IMR-90 (cell line): Measurements from ENCODE around the gene CEACAM6. TPM values are rescaled to one million over a fixed set of nuclear protein-coding genes. Genes with fewer than 3 reads are reported as not detected.

Source experiments
- ATAC-seq: fragments of 200-7000 bp; cut with Tn5 transposase; 2 replicates; pipeline ENCODE4 v1.9.1; 2020; ENCODE audit warnings: low read depth, mild to moderate bottlenecking, moderate library complexity
- BruUV-seq: library from RNA; stranded (reverse); fragments of 400-500 nt; replicated peaks from 2 replicates; lab custom pipeline; 2021; lab: Mats Ljungman, UMichigan
- CTCF ChIA-PET: fragments of 300-600 bp; formaldehyde crosslinking; extraction: SDS; loops from one replicate; lab custom pipeline; 2021; ENCODE audit warnings: antibody characterized with exemption; lab: Yijun Ruan, JAX
- POLR2A ChIA-PET: fragments of 300-600 bp; sonication (Branson Sonifier 250); formaldehyde crosslinking; loops from one replicate; lab custom pipeline; 2022; ENCODE audit warnings: antibody characterized with exemption; ENCODE audit not compliant: unreplicated experiment; lab: Charles Lee
- DNase-seq: peaks from one replicate; pipeline ENCODE4 v3.0.0; 2013
- H2AFZ ChIP-seq: replicated peaks from 2 replicates; pipeline ENCODE3; 2013; ENCODE audit warnings: low read length, mild to moderate bottlenecking; ENCODE audit not compliant: poor library complexity
- H2AK5ac ChIP-seq: 2 replicates; pipeline ENCODE4 v1.6.1; 2013; ENCODE audit warnings: low read depth, low read length, inconsistent platforms
- H2AK9ac ChIP-seq: replicated peaks from 2 replicates; pipeline ENCODE3; 2013; ENCODE audit warnings: mild to moderate bottlenecking, low read depth, low read length, moderate library complexity; ENCODE audit not compliant: poor library complexity
- H2BK120ac ChIP-seq: 2 replicates; pipeline ENCODE4 v1.6.1; 2013; ENCODE audit warnings: low read depth, low read length, inconsistent platforms
- H2BK15ac ChIP-seq: 3 replicates; pipeline ENCODE4 v1.6.1; 2013; ENCODE audit warnings: low read depth, low read length, inconsistent platforms
- H2BK20ac ChIP-seq: 2 replicates; pipeline ENCODE4 v1.6.1; 2013; ENCODE audit warnings: low read depth, mild to moderate bottlenecking, inconsistent platforms, low read length, moderate library complexity
- H2BK5ac ChIP-seq: 2 replicates; pipeline ENCODE4 v1.6.1; 2013; ENCODE audit warnings: mild to moderate bottlenecking, low read depth, low read length, inconsistent platforms; ENCODE audit not compliant: poor library complexity, severe bottlenecking
- H3K14ac ChIP-seq: replicated peaks from 2 replicates; pipeline ENCODE4 v1.6.1; 2013; ENCODE audit warnings: low read depth, low read length, inconsistent platforms
- H3K18ac ChIP-seq: 2 replicates; pipeline ENCODE4 v1.6.1; 2013; ENCODE audit warnings: low read depth, low read length, control low read depth
- H3K23ac ChIP-seq: 2 replicates; pipeline ENCODE4 v1.6.1; 2013; ENCODE audit warnings: low read depth, low read length, inconsistent platforms
- H3K27ac ChIP-seq: 2 replicates; pipeline ENCODE4 v1.5.1; 2013; ENCODE audit warnings: mild to moderate bottlenecking, control low read depth, low read length; ENCODE audit not compliant: insufficient read depth
- H3K27me3 ChIP-seq: 2 replicates; pipeline ENCODE4 v1.6.1; 2013; ENCODE audit warnings: low read length; ENCODE audit not compliant: control insufficient read depth, insufficient read depth
- H3K36me3 ChIP-seq: 2 replicates; pipeline ENCODE4 v1.6.1; 2013; ENCODE audit warnings: low read length, mixed read lengths; ENCODE audit not compliant: control insufficient read depth, insufficient read depth
- H3K4ac ChIP-seq: 2 replicates; pipeline ENCODE4 v1.6.1; 2013; ENCODE audit warnings: low read depth, low read length, inconsistent platforms
- H3K4me1 ChIP-seq: 2 replicates; pipeline ENCODE4 v1.6.1; 2013; ENCODE audit warnings: low read length, mixed read lengths; ENCODE audit not compliant: control insufficient read depth, insufficient read depth
- H3K4me2 ChIP-seq: 2 replicates; pipeline ENCODE4 v1.6.1; 2013; ENCODE audit warnings: low read depth, mild to moderate bottlenecking, control low read depth, low read length, moderate library complexity
- H3K4me3 ChIP-seq: 2 replicates; pipeline ENCODE4 v1.5.1; 2013; ENCODE audit warnings: low read depth, mild to moderate bottlenecking, control low read depth, low read length, moderate library complexity; ENCODE audit not compliant: insufficient read depth
- H3K56ac ChIP-seq: 2 replicates; pipeline ENCODE4 v1.6.1; 2013; ENCODE audit warnings: low read length, inconsistent platforms; ENCODE audit not compliant: insufficient read depth; ENCODE audit errors: extremely low read depth
- H3K79me1 ChIP-seq, 2 experiments: 2 replicates each; pipeline ENCODE4 v1.6.1; 2013; ENCODE audit warnings: low read length in 2 of 2, inconsistent platforms in 1 of 2, low read depth in 1 of 2
- H3K9ac ChIP-seq: 2 replicates; pipeline ENCODE4 v1.6.1; 2013; ENCODE audit warnings: low read depth, low read length, control low read depth
- H3K9me1 ChIP-seq: 2 replicates; pipeline ENCODE4 v1.6.1; 2013; ENCODE audit warnings: low read length, inconsistent platforms; ENCODE audit not compliant: insufficient read depth
- H3K9me3 ChIP-seq: 2 replicates; pipeline ENCODE4 v1.6.1; 2013; ENCODE audit warnings: low read length; ENCODE audit not compliant: control insufficient read depth, insufficient read depth
- H4K20me1 ChIP-seq: 2 replicates; pipeline ENCODE4 v1.6.1; 2013; ENCODE audit warnings: low read length, inconsistent platforms; ENCODE audit not compliant: insufficient read depth
- H4K5ac ChIP-seq: 2 replicates; pipeline ENCODE4 v1.6.1; 2013; ENCODE audit warnings: mild to moderate bottlenecking, low read depth, low read length, control low read depth
- H4K8ac ChIP-seq, 2 experiments: 2 replicates each; pipeline ENCODE4 v1.6.1; 2013; ENCODE audit warnings: low read depth in 2 of 2, low read length in 2 of 2, control low read depth in 1 of 2, inconsistent platforms in 1 of 2
- H4K91ac ChIP-seq: 2 replicates; pipeline ENCODE4 v1.6.1; 2013; ENCODE audit warnings: low read depth, low read length, inconsistent platforms; ENCODE audit not compliant: insufficient read depth
- CEBPB ChIP-seq: IDR thresholded peaks from 2 replicates; pipeline ENCODE4 v1.6.1; 2012; ENCODE audit warnings: low read depth, low read length, improper control_type of control experiment
- MAFK ChIP-seq: IDR thresholded peaks from 2 replicates; pipeline ENCODE4 v1.6.1; 2012; ENCODE audit warnings: low read depth, low read length, improper control_type of control experiment
- POLR2A ChIP-seq: IDR thresholded peaks from 2 replicates; pipeline ENCODE4 v1.6.1; 2012; ENCODE audit warnings: mild to moderate bottlenecking, low read depth, low read length
- RCOR1 ChIP-seq: IDR thresholded peaks from 2 replicates; pipeline ENCODE4 v1.6.1; 2012; ENCODE audit warnings: mild to moderate bottlenecking, low read length, improper control_type of control experiment; ENCODE audit not compliant: insufficient replicate concordance
- WGBS, 2 experiments: methylation state at CpG; one replicate each; pipeline versions ENCODE4 v1.1.5 to v1.1.7; 2013; ENCODE audit warnings: missing lambda C conversion rate in 2 of 2; ENCODE audit not compliant: insufficient read length in 1 of 2; ENCODE audit errors: extremely low coverage in 2 of 2; 5-methylcytosine and 5-hydroxymethylcytosine counted together
- dilution Hi-C: fragments of 300-500 bp; cut with HindIII; formaldehyde crosslinking; loops from one replicate; pipeline ENCODE4 v1.14.3; 2018; ENCODE audit warnings: low sequenced_read_pairs; ENCODE audit not compliant: unreplicated experiment
- in situ Hi-C: fragments of 300-500 bp; cut with MboI; formaldehyde crosslinking; loops from 3 replicates; pipeline ENCODE4 v1.14.3; 2019; ENCODE audit warnings: low sequenced_read_pairs, inconsistent platforms, mixed read lengths
- intact Hi-C: fragments of 100-400 bp; cut with micrococcal nuclease; formaldehyde crosslinking; loops from 2 replicates; pipeline ENCODE4 v1.10.0; 2022
- polyA plus RNA-seq, 3 experiments: library from polyadenylated mRNA; depleted of rRNA; stranded (reverse); fragments of >200 nt; gene quantifications; 2 replicates each; pipeline ENCODE4 v1.2.3, GENCODE V29; 2012; ENCODE audit warnings: low replicate concordance in 1 of 3
- total RNA-seq: library from RNA; depleted of rRNA; stranded (reverse); fragments of >200 nt; gene quantifications from 2 replicates; pipeline ENCODE4 v1.2.3, GENCODE V29; 2012

CEACAM6 gene
- total and polyA plus RNA-seq, 2 of the 4 experiments (the other 2 are of a cell fraction) = not detected

- Histone ChIP-seq H3K4me1 (no peaks in the 10 kb centered on the region), H4K91ac (no peak overlapping the region), H2AK5ac (no peak overlapping the region), H2AFZ (no peak overlapping the region), H3K27ac (no peak overlapping the region), H3K18ac (no peak overlapping the region), H3K79me1 (no peaks in the 10 kb centered on the region), H4K5ac (no peak overlapping the region), H3K9me1 (no peaks in the 10 kb centered on the region), H3K36me3 (no peaks in the 10 kb centered on the region), H2BK5ac (no peak overlapping the region), H3K9me3 (no peaks in the 10 kb centered on the region), H4K8ac (no peak overlapping the region), H2BK15ac (no peak overlapping the region), H2BK20ac (no peak overlapping the region), H3K4me2 (no peak overlapping the region), H4K20me1 (no peaks in the 10 kb centered on the region), H3K23ac (no peak overlapping the region), H3K56ac (no peak overlapping the region), H3K4ac (no peak overlapping the region), H2BK120ac (no peak overlapping the region), H3K27me3 (no peaks in the 10 kb centered on the region), H3K14ac (no peak overlapping the region), H3K4me3 (no peak overlapping the region), H2AK9ac (no peak overlapping the region), H3K9ac (no peak overlapping the region)
- DNase-seq (no peak), ATAC-seq (no peak)
- in situ Hi-C loops = no loop called here
- ChIA-PET POLR2A (no interaction called here), CTCF (interaction anchor here (0.5 kb wide), 1 partner anchor 48 kb away, joined by 4 read pairs; no protein-coding TSS in a partner anchor)
- no TSS peak for BruUV-seq
- dilution Hi-C loops = no loop called here
- intact Hi-C loops = no loop called here
- WGBS, 2 experiments = no CpG with 5 or more reads among the region's 3 CpGs
- TF ChIP-seq MAFK (no peak), POLR2A (no peak), RCOR1 (no peak), CEBPB (no peak)
Measured at GRCh38 chr19:41811036-41811435, 55.7 kb downstream of the CEACAM6 start.
